Thyroid gland (tissue), 4 donors: ENCODE results near the gene MED9. TPM values are rescaled to one million over a fixed set of nuclear protein-coding genes. Genes with fewer than 3 reads are reported as not detected.
"Not testable (repeated sequence)": the region's sequence is repeated elsewhere in the genome, so short reads cannot be mapped to it uniquely, and the experiment has no call there.

Experiments used
- DNase-seq, 2 donors: peaks; one replicate each; pipeline ENCODE4 v3.0.0-alpha.2; 2019
- H3K27ac ChIP-seq, 3 donors: fragments of 200-600 bp; sonication (generic); 1 replicate in 2 of 3; 2 replicates in 1 of 3; pipeline ENCODE4 v1.5.1; 2016 to 2019; ENCODE audit warnings: mild to moderate bottlenecking in 1 of 3, moderate library complexity in 1 of 3
- H3K27me3 ChIP-seq: fragments of 200-600 bp; sonication (generic); one replicate; pipeline ENCODE4 v1.5.1; 2019
- H3K36me3 ChIP-seq, 2 donors: fragments of 200-600 bp; sonication (generic); one replicate each; pipeline ENCODE4 v1.5.1; 2016 to 2019
- H3K4me1 ChIP-seq, 2 donors: fragments of 200-600 bp; sonication (generic); one replicate each; pipeline ENCODE4 v1.5.1; 2017 to 2019
- H3K4me3 ChIP-seq, 3 donors: fragments of 200-600 bp; sonication (generic); replicated peaks in 1 of 3; 1 replicate in 2 of 3; 2 replicates in 1 of 3; pipeline ENCODE4 v1.5.1; 2016; ENCODE audit warnings: mild to moderate bottlenecking in 1 of 3
- H3K9me3 ChIP-seq: fragments of 200-600 bp; sonication (generic); one replicate; pipeline ENCODE4 v1.5.1; 2017
- POLR2A ChIP-seq, 2 donors: fragments of 450-650 bp; IDR thresholded peaks; one replicate each; pipeline ENCODE4 v1.6.1; 2017; ENCODE audit warnings: antibody characterized with exemption in 2 of 2, mild to moderate bottlenecking in 2 of 2, moderate library complexity in 1 of 2
- WGBS, 2 donors: methylation state at CpG; one replicate each; pipeline ENCODE4 v1.1.5; 2017; 5-methylcytosine and 5-hydroxymethylcytosine counted together
- intact Hi-C: fragments of 100-400 bp; cut with DNase I; formaldehyde crosslinking; loops from one replicate; pipeline ENCODE4 v1.15.1; 2023
- total RNA-seq, 4 donors: library from RNA; depleted of rRNA; stranded (reverse); fragments of >200 nt; gene quantifications; one replicate each; pipeline ENCODE4 v1.2.3, GENCODE V29; 2016
- TF ChIP-seq, protein P1 (sequence below), 6 experiments: fragments of 200-600 bp in 3 of 6; fragments of 450-650 bp in 3 of 6; sonication (generic) in 3 of 6; IDR thresholded peaks; one replicate each; pipeline ENCODE4 v1.5.1; 2016 to 2019; ENCODE audit warnings: antibody characterized with exemption in 6 of 6, mild to moderate bottlenecking in 2 of 6, inconsistent platforms in 1 of 6, moderate library complexity in 1 of 6

MED9 gene
- total RNA-seq, 4 donors from 2014 or later, result 27.9 to 35.4 (median 30.8) TPM

DNA sequence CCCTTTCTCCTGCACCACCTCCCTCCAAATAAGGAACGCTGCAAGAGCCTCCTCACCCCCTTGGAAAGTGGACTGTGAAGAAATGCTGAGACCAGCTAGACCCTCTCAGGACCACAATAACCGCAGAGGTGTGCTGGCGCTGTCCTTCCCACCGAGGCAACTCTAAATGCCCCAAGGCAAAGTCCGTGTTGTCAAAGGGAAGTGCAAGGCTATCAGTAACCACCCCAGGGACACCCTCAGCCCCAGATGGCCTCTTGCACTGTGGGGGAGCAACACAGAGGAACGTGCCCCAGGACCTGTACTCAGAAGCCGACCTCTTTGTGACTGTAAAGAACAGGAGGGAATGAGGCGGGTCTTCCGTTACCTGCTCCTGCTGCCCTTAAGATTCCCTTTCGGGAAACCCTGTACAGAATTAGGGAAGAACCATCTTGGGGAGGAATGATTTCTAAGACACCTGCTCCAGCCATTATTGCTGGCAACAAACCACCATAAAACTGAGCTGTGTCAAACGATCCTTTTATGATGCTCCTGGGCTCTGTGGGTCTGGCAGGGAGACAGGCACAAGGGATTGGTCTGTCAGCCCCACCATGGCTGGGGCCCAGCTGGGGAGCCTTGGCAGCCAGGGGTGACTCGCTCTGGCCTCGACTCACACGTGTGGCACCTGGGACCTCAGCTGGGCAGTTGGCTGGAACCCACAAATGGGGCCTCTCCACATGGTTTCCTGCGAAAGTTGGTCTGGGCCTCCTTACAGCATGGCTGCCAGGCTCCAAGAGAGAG, 14.6 kb upstream of the MED9 start:
- TF ChIP-seq, protein P1, sequence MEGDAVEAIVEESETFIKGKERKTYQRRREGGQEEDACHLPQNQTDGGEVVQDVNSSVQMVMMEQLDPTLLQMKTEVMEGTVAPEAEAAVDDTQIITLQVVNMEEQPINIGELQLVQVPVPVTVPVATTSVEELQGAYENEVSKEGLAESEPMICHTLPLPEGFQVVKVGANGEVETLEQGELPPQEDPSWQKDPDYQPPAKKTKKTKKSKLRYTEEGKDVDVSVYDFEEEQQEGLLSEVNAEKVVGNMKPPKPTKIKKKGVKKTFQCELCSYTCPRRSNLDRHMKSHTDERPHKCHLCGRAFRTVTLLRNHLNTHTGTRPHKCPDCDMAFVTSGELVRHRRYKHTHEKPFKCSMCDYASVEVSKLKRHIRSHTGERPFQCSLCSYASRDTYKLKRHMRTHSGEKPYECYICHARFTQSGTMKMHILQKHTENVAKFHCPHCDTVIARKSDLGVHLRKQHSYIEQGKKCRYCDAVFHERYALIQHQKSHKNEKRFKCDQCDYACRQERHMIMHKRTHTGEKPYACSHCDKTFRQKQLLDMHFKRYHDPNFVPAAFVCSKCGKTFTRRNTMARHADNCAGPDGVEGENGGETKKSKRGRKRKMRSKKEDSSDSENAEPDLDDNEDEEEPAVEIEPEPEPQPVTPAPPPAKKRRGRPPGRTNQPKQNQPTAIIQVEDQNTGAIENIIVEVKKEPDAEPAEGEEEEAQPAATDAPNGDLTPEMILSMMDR (IDR thresholded peaks at IDR 0.05), result no peak
- TF ChIP-seq POLR2A (IDR thresholded peaks at IDR 0.05), result no peak
- no peaks in the 10 kb centered on the region for H3K36me3 ChIP-seq
- DNase-seq, result no peak
- H3K27me3 ChIP-seq, result no peaks in the 10 kb centered on the region
- no peaks in the 10 kb centered on the region for H3K9me3 ChIP-seq
- WGBS, 2 donors, result 77 to 80% methylated on average over 12 to 13 of the region's 15 CpGs
- H3K4me1 ChIP-seq, result no peaks in the 10 kb centered on the region
- no peak overlapping the region for H3K4me3 ChIP-seq
- no peak overlapping the region for H3K27ac ChIP-seq
- intact Hi-C loops, result no loop called here

DNA sequence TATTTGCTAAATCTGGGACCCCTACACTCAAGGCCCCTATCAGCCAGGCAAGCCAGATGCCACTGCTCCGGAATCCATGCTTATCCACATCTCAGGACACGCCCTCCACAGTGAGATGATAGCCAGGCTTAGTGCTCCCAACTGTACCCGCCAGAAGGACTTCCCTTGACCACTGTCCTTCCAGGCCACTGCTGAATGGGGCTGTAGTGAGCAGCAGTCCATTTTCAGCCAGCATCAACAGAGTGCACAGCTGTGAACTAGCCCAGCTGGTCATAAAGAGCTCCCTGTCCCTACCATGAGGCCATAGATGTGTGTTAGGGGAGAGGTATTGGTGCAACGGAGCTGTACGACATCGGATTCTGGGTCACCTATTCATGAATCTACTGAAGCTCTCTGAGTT, 13.0 kb upstream of the MED9 start:
- no peak for DNase-seq
- TF ChIP-seq, protein P1 (IDR thresholded peaks at IDR 0.05), result no peak
- no peak for TF ChIP-seq POLR2A (IDR thresholded peaks at IDR 0.05)
- Histone ChIP-seq H3K9me3 (no peaks in the 10 kb centered on the region), H3K36me3 (no peaks in the 10 kb centered on the region), H3K4me1 (no peaks in the 10 kb centered on the region), H3K27me3 (no peaks in the 10 kb centered on the region), H3K4me3 (no peak overlapping the region), H3K27ac (no peak overlapping the region)
- intact Hi-C loops, result no loop called here
- WGBS, 2 donors, result 85 to 91% methylated on average over 6 of the region's 6 CpGs

DNA sequence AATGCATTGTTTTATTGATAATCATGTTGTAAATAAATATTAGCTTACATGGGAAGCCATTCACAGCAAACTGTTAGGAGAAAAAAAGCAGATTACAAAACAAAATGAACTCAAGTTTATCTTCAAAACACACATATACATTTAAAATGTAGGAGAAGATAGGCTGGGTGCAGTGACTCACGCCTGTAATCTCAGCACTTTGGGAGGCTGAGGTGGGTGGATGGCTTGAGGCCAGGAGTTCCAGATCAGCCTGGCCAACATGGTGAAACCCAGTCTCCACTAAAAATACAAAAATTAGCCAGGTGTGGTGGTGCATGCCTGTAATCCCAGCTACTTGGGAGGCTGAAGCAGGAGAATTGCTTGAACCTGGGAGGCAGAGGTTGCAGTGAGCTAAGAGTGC, 10.9 kb upstream of the MED9 start:
- WGBS, 2 donors, result 67 to 76% methylated on average over 1 of the region's 1 CpG
- H3K27me3 ChIP-seq, result not testable (repeated sequence)

DNA sequence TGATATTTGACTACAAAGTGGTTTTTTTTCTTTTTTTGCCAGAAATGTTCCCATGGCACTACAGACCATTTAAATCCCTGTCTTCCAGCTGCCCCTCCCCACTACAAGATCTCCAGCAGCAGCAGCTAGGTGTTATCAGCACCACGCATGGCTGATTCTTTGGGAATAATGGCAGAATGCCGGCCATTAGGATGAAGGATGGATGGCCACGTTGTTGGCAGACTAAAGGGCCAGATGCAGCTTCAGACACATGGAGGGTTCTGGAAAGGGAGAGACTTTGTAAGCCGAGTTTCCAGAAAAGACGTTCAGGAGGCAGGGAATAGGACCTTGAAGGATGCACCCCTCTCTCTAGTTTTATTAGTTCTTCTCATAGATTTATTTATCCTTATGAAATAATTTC, 10.3 kb upstream of the MED9 start:
- TF ChIP-seq POLR2A (IDR thresholded peaks at IDR 0.05), result no peak
- TF ChIP-seq, protein P1 (IDR thresholded peaks at IDR 0.05), result no peak
- Histone ChIP-seq H3K4me3 (no peak overlapping the region), H3K27ac (no peak overlapping the region), H3K9me3 (no peaks in the 10 kb centered on the region), H3K27me3 (no peaks in the 10 kb centered on the region), H3K4me1 (no peaks in the 10 kb centered on the region), H3K36me3 (no peaks in the 10 kb centered on the region)
- intact Hi-C loops, result no loop called here
- DNase-seq, result no peak
- WGBS, 2 donors, result 61 to 65% methylated on average over 5 of the region's 5 CpGs

More for the DNA sequence above, 10.9 kb upstream of the MED9 start:
- H3K4me3 ChIP-seq, DNase-seq, H3K27ac ChIP-seq, intact Hi-C loops, H3K4me1 ChIP-seq, H3K36me3 ChIP-seq, H3K9me3 ChIP-seq: not testable (repeated sequence)

DNA sequence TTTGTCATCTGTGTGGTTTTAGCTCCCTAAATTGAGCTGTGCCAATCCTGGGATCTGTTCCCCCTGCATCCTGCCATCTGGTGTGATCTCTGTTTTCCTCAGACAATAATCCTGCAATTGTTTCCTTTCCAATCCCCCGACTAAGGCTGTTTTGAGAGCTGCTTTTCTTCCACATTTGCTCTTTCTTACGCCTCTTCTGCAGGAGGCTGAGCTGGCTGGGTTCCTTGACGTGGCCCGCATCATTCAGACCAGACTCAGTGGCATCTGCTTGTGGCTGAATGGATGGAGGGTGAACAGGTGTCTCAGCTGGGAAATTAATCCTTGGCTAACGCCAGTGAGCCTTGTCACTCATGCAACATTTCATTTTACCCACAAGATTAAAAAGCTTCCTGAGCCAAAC, 9.8 kb upstream of the MED9 start:
- TF ChIP-seq, protein P1 (IDR thresholded peaks at IDR 0.05), result no peak
- TF ChIP-seq POLR2A (IDR thresholded peaks at IDR 0.05), result no peak
- H3K27me3 ChIP-seq, result no peaks in the 10 kb centered on the region

More for the DNA sequence above, 9.8 kb upstream of the MED9 start:
- Histone ChIP-seq H3K9me3 (no peaks in the 10 kb centered on the region), H3K36me3 (no peaks in the 10 kb centered on the region), H3K4me3 (no peak overlapping the region), H3K27ac (no peak overlapping the region), H3K4me1 (no peaks in the 10 kb centered on the region)
- no peak for DNase-seq
- intact Hi-C loops, result no loop called here
- 74 to 77% methylated on average over 5 of the region's 5 CpGs for WGBS, 2 donors
